ENCODE measurements around the gene HTR3D. TPM values are rescaled to one million over a fixed set of nuclear protein-coding genes. Genes with fewer than 3 reads are reported as not detected.

The HTR3D gene
- total RNA-seq, 1 experiment from 2014 or later = not detected

GRCh38 chr3:184003187-184003967 is 28.2 kb upstream of the HTR3D start:
- CTCF ChIA-PET = no interaction called here

GRCh38 chr3:184004476-184004875 is 27.1 kb upstream of the HTR3D start:
- no peak overlapping the region for H3K27ac ChIP-seq (ENCODE audit: low read depth, low read length)
- RAD21 ChIA-PET (ENCODE audit: low non-redundant PET in 1 of 2, low total read pairs in 2 of 2, uncharacterized antibody in 2 of 2, unreplicated experiment in 2 of 2) = no interaction called here
- H3K79me2 ChIP-seq (ENCODE audit: insufficient read depth, low read length) = no peaks in the 10 kb centered on the region
- H3K9ac ChIP-seq (ENCODE audit: low read length) = no peak overlapping the region
- BruUV-seq (replicated peaks) = no TSS peak
- no peak overlapping the region for H3K4me2 ChIP-seq (ENCODE audit: low read length)
- POLR2A ChIA-PET = no interaction called here
- no peaks in the 10 kb centered on the region for H3K9me3 ChIP-seq (ENCODE audit: control insufficient read depth in 1 of 2, insufficient read depth in 1 of 2, low read depth in 1 of 2, low read length in 2 of 2)
- H3K36me3 ChIP-seq (ENCODE audit: control insufficient read depth in 1 of 2, insufficient read depth in 2 of 2, low read length in 2 of 2) = 0 out of 4 replicates have a peak, but pooled peaks cover 0 to 2% of the 10 kb centered on the region in 2 experiments
- H3K27me3 ChIP-seq (ENCODE audit: insufficient read depth, low read length) = no peaks in the 10 kb centered on the region
- ATAC-seq (no peak), DNase-seq (ENCODE audit: low read depth, low spot score) (no peak)
- CTCF ChIA-PET = no interaction called here
- no peaks in the 10 kb centered on the region for H3K9me2 ChIP-seq (ENCODE audit: insufficient read depth)
- intact Hi-C loops (cut with micrococcal nuclease) = no loop called here
- H2AFZ ChIP-seq (ENCODE audit: low read depth, low read length, poor library complexity, severe bottlenecking) = no peak overlapping the region
- H3K4me1 ChIP-seq (ENCODE audit: control insufficient read depth in 1 of 2, insufficient read depth in 2 of 2, low read length in 2 of 2) = peaks cover 14 to 20% of the 10 kb centered on the region in 2 experiments
- TF ChIP-seq POLR2AphosphoS5 (IDR thresholded peaks at IDR 0.05; ENCODE audit: low read depth, low read length) (no peak), MAX (IDR thresholded peaks at IDR 0.05) (no peak), REST (IDR thresholded peaks at IDR 0.05; ENCODE audit: low read depth) (no peak), EZH2phosphoT487 (IDR thresholded peaks at IDR 0.05; ENCODE audit: borderline replicate concordance) (no peak), CEBPB (IDR thresholded peaks at IDR 0.05; ENCODE audit: low read depth) (no peak), EZH2 (IDR thresholded peaks at IDR 0.05) (no peak), SP1 (IDR thresholded peaks at IDR 0.05; ENCODE audit: low read depth) (no peak)
- no peak overlapping the region for H3K4me3 ChIP-seq (replicated peaks in 1 of 2; ENCODE audit: low read depth in 1 of 2, low read length in 2 of 2)
- no peaks in the 10 kb centered on the region for H4K20me1 ChIP-seq (ENCODE audit: insufficient read depth)

More at GRCh38 chr3:184003187-184003967, 28.2 kb upstream of the HTR3D start:
- no peak overlapping the region for H3K4me2 ChIP-seq (ENCODE audit: low read length)
- no peaks in the 10 kb centered on the region for H3K9me2 ChIP-seq (ENCODE audit: insufficient read depth)
- intact Hi-C loops (cut with micrococcal nuclease) = no loop called here
- peaks cover 15 to 25% of the 10 kb centered on the region in 2 experiments for H3K4me1 ChIP-seq (ENCODE audit: control insufficient read depth in 1 of 2, insufficient read depth in 2 of 2, low read length in 2 of 2)
- H3K4me3 ChIP-seq (replicated peaks in 1 of 2; ENCODE audit: low read depth in 1 of 2, low read length in 2 of 2) = no peak overlapping the region
- H3K9me3 ChIP-seq (ENCODE audit: control insufficient read depth in 1 of 2, insufficient read depth in 1 of 2, low read depth in 1 of 2, low read length in 2 of 2) = no peaks in the 10 kb centered on the region
- no peaks in the 10 kb centered on the region for H3K79me2 ChIP-seq (ENCODE audit: insufficient read depth, low read length)
- no peaks in the 10 kb centered on the region for H3K27me3 ChIP-seq (ENCODE audit: insufficient read depth, low read length)
- H4K20me1 ChIP-seq (ENCODE audit: insufficient read depth) = no peaks in the 10 kb centered on the region
- no peak for DNase-seq (ENCODE audit: low read depth, low spot score)
- H2AFZ ChIP-seq (ENCODE audit: low read depth, low read length, poor library complexity, severe bottlenecking) = no peak overlapping the region
- H3K27ac ChIP-seq (ENCODE audit: low read depth, low read length) = no peak overlapping the region
- no peak overlapping the region for H3K9ac ChIP-seq (ENCODE audit: low read length)
- ChIA-PET POLR2A (no interaction called here), RAD21 (ENCODE audit: low non-redundant PET in 1 of 2, low total read pairs in 2 of 2, uncharacterized antibody in 2 of 2, unreplicated experiment in 2 of 2) (no interaction called here)
- TF ChIP-seq POLR2A (IDR thresholded peaks at IDR 0.05; ENCODE audit: borderline replicate concordance, extremely low read depth, insufficient read depth, insufficient read length) (no peak), FOSL1 (IDR thresholded peaks at IDR 0.05; ENCODE audit: low read depth) (no peak)
- ATAC-seq = no peak
- no TSS peak for BruUV-seq (replicated peaks)
- H3K36me3 ChIP-seq (ENCODE audit: control insufficient read depth in 1 of 2, insufficient read depth in 2 of 2, low read length in 2 of 2) = 0 out of 4 replicates have a peak, but pooled peaks cover 0 to 2% of the 10 kb centered on the region in 2 experiments

Measured in HCT116 (cell line).